B cell (primary cell): Measurements from ENCODE around the gene CFAP161. TPM values are rescaled to one million over a fixed set of nuclear protein-coding genes. Genes with fewer than 3 reads are reported as not detected.

Experiments used
- ATAC-seq: fragments of 200-7000 bp; cut with Tn5 transposase; one replicate; pipeline ENCODE4 v1.10.0; 2021; ENCODE audit warnings: low read depth, mild to moderate bottlenecking, moderate number of reproducible peaks, moderate library complexity
- CTCF ChIA-PET: fragments of 350-600 bp; sonication (Branson Sonifier 250); formaldehyde crosslinking; loops from one replicate; lab custom pipeline; 2021; ENCODE audit warnings: antibody characterized with exemption, inconsistent platforms; lab: Charles Lee
- POLR2A ChIA-PET: fragments of 350-600 bp; sonication (Branson Sonifier 250); formaldehyde crosslinking; loops from one replicate; lab custom pipeline; 2021; ENCODE audit warnings: antibody characterized with exemption; lab: Charles Lee
- DNase-seq: peaks from one replicate; pipeline ENCODE4 v3.0.0; 2013
- H2AFZ ChIP-seq: 2 replicates; pipeline ENCODE4 v1.6.1; 2012; ENCODE audit warnings: mild to moderate bottlenecking, low read depth, low read length; ENCODE audit not compliant: insufficient read depth, poor library complexity, severe bottlenecking
- H3K27ac ChIP-seq, 2 donors: 1 replicate in 1 of 2; 2 replicates in 1 of 2; pipeline ENCODE4 v1.5.1; 2012 to 2013; ENCODE audit warnings: low read length in 2 of 2, mild to moderate bottlenecking in 2 of 2, moderate library complexity in 1 of 2
- H3K27me3 ChIP-seq, 4 experiments: fragments of 200-600 bp in 1 of 4; sonication (generic) in 1 of 4; replicated peaks in 1 of 4; 1 replicate in 2 of 4; 2 replicates in 2 of 4; pipeline versions ENCODE4 v1.6.1 to v1.7.0; 2013 to 2016; ENCODE audit warnings: low read length in 3 of 4, mild to moderate bottlenecking in 2 of 4, mixed read lengths in 1 of 4, moderate library complexity in 1 of 4; ENCODE audit not compliant: insufficient read depth in 4 of 4, control insufficient read depth in 3 of 4; ENCODE audit errors: control extremely low read depth in 1 of 4
- H3K36me3 ChIP-seq, 2 experiments: replicated peaks in 1 of 2; 1 replicate in 1 of 2; 2 replicates in 1 of 2; pipeline versions ENCODE4 v1.6.1 to v1.7.1; 2013; ENCODE audit warnings: low read length in 1 of 2; ENCODE audit not compliant: insufficient read depth in 2 of 2, control insufficient read depth in 1 of 2; ENCODE audit errors: control extremely low read depth in 1 of 2, extremely low read depth in 1 of 2
- H3K4me1 ChIP-seq, 2 donors: fragments of 200-600 bp in 1 of 2; sonication (generic) in 1 of 2; 1 replicate in 1 of 2; 2 replicates in 1 of 2; pipeline versions ENCODE4 v1.5.1 to v1.6.1; 2013 to 2017; ENCODE audit warnings: low read length in 2 of 2; ENCODE audit not compliant: control insufficient read depth in 2 of 2, insufficient read depth in 2 of 2
- H3K4me2 ChIP-seq: replicated peaks from 2 replicates; pipeline ENCODE3; 2012; ENCODE audit warnings: mild to moderate bottlenecking, low read depth, low read length; ENCODE audit not compliant: poor library complexity, severe bottlenecking
- H3K4me3 ChIP-seq, 5 experiments: fragments of 200-600 bp in 1 of 5; sonication (generic) in 1 of 5; 1 replicate in 3 of 5; 2 replicates in 2 of 5; pipeline versions ENCODE4 v1.5.1 to v1.7.0; 2011 to 2016; ENCODE audit warnings: low read length in 4 of 5, mild to moderate bottlenecking in 4 of 5, low read depth in 2 of 5, control low read depth in 1 of 5, moderate library complexity in 1 of 5; ENCODE audit not compliant: insufficient read depth in 1 of 5; ENCODE audit errors: control extremely low read depth in 1 of 5, extremely low read depth in 1 of 5
- H3K79me2 ChIP-seq: fragments of 200-600 bp; sonication (generic); one replicate; pipeline ENCODE4 v1.6.0; 2016; ENCODE audit warnings: low read length; ENCODE audit not compliant: control insufficient read depth, insufficient read depth
- H3K9ac ChIP-seq: fragments of 200-600 bp; sonication (generic); 2 replicates; pipeline ENCODE4 v1.6.1; 2017; ENCODE audit warnings: mild to moderate bottlenecking, low read length, moderate library complexity
- H3K9me3 ChIP-seq, 3 donors: one replicate each; pipeline versions ENCODE4 v1.6.1 to v1.7.1; 2013; ENCODE audit warnings: low read length in 2 of 3; ENCODE audit not compliant: control insufficient read depth in 2 of 3, insufficient read depth in 1 of 3; ENCODE audit errors: control extremely low read depth in 1 of 3
- H4K20me1 ChIP-seq: 2 replicates; pipeline ENCODE4 v1.6.0; 2012; ENCODE audit warnings: mild to moderate bottlenecking, low read length; ENCODE audit not compliant: insufficient read depth, control insufficient read depth, poor library complexity, severe bottlenecking
- H3K27ac Mint-ChIP-seq: one replicate; pipeline ENCODE4 v1.8.0; 2021; ENCODE audit warnings: mixed read lengths
- H3K27me3 Mint-ChIP-seq: one replicate; pipeline ENCODE4 v1.8.0; 2021; ENCODE audit warnings: mixed read lengths
- H3K4me1 Mint-ChIP-seq: one replicate; pipeline ENCODE4 v1.8.0; 2021; ENCODE audit warnings: mixed read lengths
- H3K4me3 Mint-ChIP-seq: one replicate; pipeline ENCODE4 v1.8.0; 2021; ENCODE audit warnings: mixed read lengths
- H3K9me3 Mint-ChIP-seq: one replicate; pipeline ENCODE4 v1.8.0; 2022; ENCODE audit warnings: mixed read lengths; ENCODE audit not compliant: insufficient read depth
- CTCF ChIP-seq: fragments of 200-600 bp; IDR thresholded peaks from one replicate; pipeline ENCODE4 v1.8.0; 2022; ENCODE audit warnings: antibody characterized with exemption, mild to moderate bottlenecking
- EZH2 ChIP-seq: IDR thresholded peaks from 2 replicates; pipeline ENCODE4 v1.6.1; 2012; ENCODE audit warnings: borderline replicate concordance, low read depth, mild to moderate bottlenecking, moderate library complexity, low read length; ENCODE audit not compliant: insufficient read depth, poor library complexity, severe bottlenecking
- WGBS: methylation state at CpG from one replicate; pipeline ENCODE4 v1.1.5; 2013; ENCODE audit warnings: missing lambda C conversion rate; ENCODE audit not compliant: insufficient coverage; 5-methylcytosine and 5-hydroxymethylcytosine counted together
- intact Hi-C: fragments of 100-400 bp; cut with micrococcal nuclease; formaldehyde crosslinking; loops from one replicate; pipeline ENCODE4 v1.10.0; 2022
- polyA plus RNA-seq: library from polyadenylated mRNA; depleted of rRNA; stranded (reverse); fragments of >200 nt; gene quantifications from 2 replicates; pipeline ENCODE4 v1.2.3, GENCODE V29; 2012
- total RNA-seq, 2 donors: library from RNA; stranded (reverse); fragments of 120-200 nt in 1 of 2; gene quantifications; 1 replicate in 1 of 2; 2 replicates in 1 of 2; pipeline versions ENCODE4 v1.2.3 to v1.2.4, GENCODE V29; 2013 to 2022

The CFAP161 gene
- total and polyA plus RNA-seq, 2 donors (not counting 1 experiment from before 2014, with no cell fraction given) = not detected

GRCh38 chr15:81092559-81092902 is 41.5 kb upstream of the CFAP161 start:
- peaks cover 46% of the 10 kb centered on the region for H3K27me3 Mint-ChIP-seq
- H3K36me3 ChIP-seq = no peaks in the 10 kb centered on the region
- DNase-seq = no peak
- H3K4me3 Mint-ChIP-seq = no peak overlapping the region
- no peaks in the 10 kb centered on the region for H3K4me1 Mint-ChIP-seq
- H3K9me3 Mint-ChIP-seq = no peaks in the 10 kb centered on the region
- no peak for ATAC-seq
- ChIA-PET CTCF (interaction anchor here (1.0 to 1.5 kb wide), 2 partner anchors 14 to 173 kb away, joined by 3 to 4 read pairs; no protein-coding TSS in a partner anchor), POLR2A (no interaction called here)
- H4K20me1 ChIP-seq = no peaks in the 10 kb centered on the region
- TF ChIP-seq EZH2 (no peak), CTCF (no peak)
- no peaks in the 10 kb centered on the region for H3K79me2 ChIP-seq
- no peak overlapping the region for H3K4me3 ChIP-seq
- H2AFZ ChIP-seq = no peak overlapping the region
- H3K27me3 ChIP-seq = peaks cover 0 to 33% (median 5%) of the 10 kb centered on the region in 4 experiments
- no peak overlapping the region for H3K9ac ChIP-seq
- H3K4me1 ChIP-seq = no peaks in the 10 kb centered on the region
- WGBS = 38% methylated on average over 4 of the region's 5 CpGs
- intact Hi-C loops = no loop called here
- H3K9me3 ChIP-seq = peaks cover 0 to 3% (median 1%) of the 10 kb centered on the region in 3 donors
- no peak overlapping the region for H3K4me2 ChIP-seq
- no peak overlapping the region for H3K27ac Mint-ChIP-seq
- no peak overlapping the region for H3K27ac ChIP-seq

- Histone ChIP-seq H3K79me2 (no peaks in the 10 kb centered on the region), H3K9ac (no peak overlapping the region), H3K4me2 (no peak overlapping the region), H3K27ac (no peak overlapping the region), H4K20me1 (no peaks in the 10 kb centered on the region), H3K4me1 (no peaks in the 10 kb centered on the region), H3K4me3 (no peak overlapping the region), H3K9me3 (peaks cover 0 to 3% (median 1%) of the 10 kb centered on the region in 3 donors), H3K36me3 (no peaks in the 10 kb centered on the region), H3K27me3 (peaks cover 0 to 36% (median 14%) of the 10 kb centered on the region in 4 experiments), H2AFZ (no peak overlapping the region)
- TF ChIP-seq EZH2 (no peak), CTCF (no peak)
- no peak overlapping the region for H3K4me3 Mint-ChIP-seq
- no peak for DNase-seq
- H3K9me3 Mint-ChIP-seq = no peaks in the 10 kb centered on the region
- 93% methylated on average over 3 of the region's 5 CpGs for WGBS
- H3K4me1 Mint-ChIP-seq = no peaks in the 10 kb centered on the region
- POLR2A ChIA-PET = no interaction called here
- CTCF ChIA-PET = interaction anchor here (1.5 kb wide), 1 partner anchor 13 kb away, joined by 4 read pairs; no protein-coding TSS in a partner anchor
- peaks cover 56% of the 10 kb centered on the region for H3K27me3 Mint-ChIP-seq
- ATAC-seq = no peak
- intact Hi-C loops = no loop called here
- no peak overlapping the region for H3K27ac Mint-ChIP-seq
Measured at GRCh38 chr15:81093961-81094360, 40.1 kb upstream of the CFAP161 start.
